Liver (tissue), 9 donors: ENCODE measurements around the gene NSMCE4A. TPM values are rescaled to one million over a fixed set of nuclear protein-coding genes. Genes with fewer than 3 reads are reported as not detected.
A peak's percentile ranks its signal among the peaks of the same experiment; 100 is the strongest.

Source experiments
- DNase-seq: peaks from one replicate; pipeline ENCODE4 v3.0.0-alpha.2; 2017; ENCODE audit warnings: low spot score
- H3K27ac ChIP-seq, 2 donors: one replicate each; pipeline ENCODE4 v1.7.0; 2013; ENCODE audit warnings: inconsistent platforms in 2 of 2, low read length in 2 of 2, control low read depth in 1 of 2, low read depth in 1 of 2, mild to moderate bottlenecking in 1 of 2
- H3K27me3 ChIP-seq, 4 donors: one replicate each; pipeline versions ENCODE4 v1.6.1 to v1.7.0; 2013; ENCODE audit warnings: low read length in 3 of 4, inconsistent platforms in 1 of 4, mild to moderate bottlenecking in 1 of 4, moderate library complexity in 1 of 4; ENCODE audit not compliant: control insufficient read depth in 4 of 4, insufficient read depth in 4 of 4
- H3K36me3 ChIP-seq, 4 donors: one replicate each; pipeline versions ENCODE4 v1.6.1 to v1.7.0; 2013; ENCODE audit warnings: low read length in 3 of 4, mild to moderate bottlenecking in 3 of 4, low read depth in 1 of 4, moderate library complexity in 1 of 4; ENCODE audit not compliant: control insufficient read depth in 4 of 4, insufficient read depth in 3 of 4
- H3K4me1 ChIP-seq, 4 donors: one replicate each; pipeline versions ENCODE4 v1.6.1 to v1.7.0; 2013; ENCODE audit warnings: low read length in 3 of 4, mild to moderate bottlenecking in 3 of 4, moderate library complexity in 1 of 4; ENCODE audit not compliant: control insufficient read depth in 4 of 4, insufficient read depth in 4 of 4
- H3K4me3 ChIP-seq, 3 donors: one replicate each; pipeline versions ENCODE4 v1.6.1 to v1.7.0; 2013; ENCODE audit warnings: low read length in 3 of 3, control low read depth in 1 of 3, low read depth in 1 of 3, mild to moderate bottlenecking in 1 of 3
- H3K9ac ChIP-seq, 2 donors: one replicate each; pipeline ENCODE4 v1.7.0; 2013; ENCODE audit warnings: low read length in 2 of 2, mild to moderate bottlenecking in 2 of 2, moderate library complexity in 2 of 2, control low read depth in 1 of 2, low read depth in 1 of 2
- H3K9me3 ChIP-seq, 4 donors: one replicate each; pipeline versions ENCODE4 v1.6.1 to v1.7.0; 2013; ENCODE audit warnings: low read length in 3 of 4; ENCODE audit not compliant: control insufficient read depth in 4 of 4
- ATF3 ChIP-seq: IDR thresholded peaks from 2 replicates; pipeline ENCODE4 v1.6.1; 2016; ENCODE audit warnings: antibody characterized with exemption
- CTCF ChIP-seq: fragments of 150-350 bp; IDR thresholded peaks from 2 replicates; pipeline ENCODE4 v1.5.1; 2017; ENCODE audit warnings: improper control_type of control experiment, low read depth, low read length; ENCODE audit not compliant: missing input control
- EGR1 ChIP-seq, 2 donors: IDR thresholded peaks; 2 replicates each; pipeline ENCODE4 v1.6.1; 2016 to 2018; ENCODE audit warnings: antibody characterized with exemption in 2 of 2, low read depth in 2 of 2
- FOXA1 ChIP-seq: IDR thresholded peaks from 2 replicates; pipeline ENCODE4 v1.6.1; 2016; ENCODE audit warnings: antibody characterized with exemption
- FOXA2 ChIP-seq: IDR thresholded peaks from 2 replicates; pipeline ENCODE4 v1.6.1; 2016; ENCODE audit warnings: antibody characterized with exemption
- GABPA ChIP-seq, 2 donors: IDR thresholded peaks in 1 of 2; conservative IDR thresholded peaks in 1 of 2; 2 replicates each; pipeline ENCODE4 v1.6.1; 2016; ENCODE audit warnings: antibody characterized with exemption in 2 of 2, mild to moderate bottlenecking in 1 of 2, moderate library complexity in 1 of 2
- HNF4A ChIP-seq, 2 donors: conservative IDR thresholded peaks; 2 replicates each; pipeline ENCODE4 v1.6.1; 2016; ENCODE audit warnings: antibody characterized with exemption in 2 of 2, mild to moderate bottlenecking in 2 of 2
- HNF4G ChIP-seq: IDR thresholded peaks from 2 replicates; pipeline ENCODE4 v1.6.1; 2016; ENCODE audit warnings: antibody characterized with exemption
- JUND ChIP-seq, 2 donors: IDR thresholded peaks; 2 replicates each; pipeline ENCODE4 v1.6.1; 2016; ENCODE audit warnings: antibody characterized with exemption in 2 of 2
- MAX ChIP-seq: IDR thresholded peaks from 2 replicates; pipeline ENCODE4 v1.6.1; 2016; ENCODE audit warnings: antibody characterized with exemption
- NR2F2 ChIP-seq: IDR thresholded peaks from 2 replicates; pipeline ENCODE4 v1.6.1; 2016; ENCODE audit warnings: antibody characterized with exemption
- RAD21 ChIP-seq, 2 donors: IDR thresholded peaks; 2 replicates each; pipeline ENCODE4 v1.6.1; 2016; ENCODE audit warnings: antibody characterized with exemption in 2 of 2, mild to moderate bottlenecking in 2 of 2
- REST ChIP-seq: IDR thresholded peaks from 2 replicates; pipeline ENCODE4 v1.6.1; 2016; ENCODE audit warnings: antibody characterized with exemption, mild to moderate bottlenecking
- RXRA ChIP-seq, 2 donors: IDR thresholded peaks; 2 replicates each; pipeline ENCODE4 v1.6.1; 2017 to 2018; ENCODE audit warnings: antibody characterized with exemption in 2 of 2, mild to moderate bottlenecking in 1 of 2
- SP1 ChIP-seq: IDR thresholded peaks from 2 replicates; pipeline ENCODE4 v1.6.1; 2018; ENCODE audit warnings: antibody characterized with exemption, mild to moderate bottlenecking
- TAF1 ChIP-seq: conservative IDR thresholded peaks from 2 replicates; pipeline ENCODE4 v1.6.1; 2016; ENCODE audit warnings: antibody characterized with exemption, mild to moderate bottlenecking
- YY1 ChIP-seq: IDR thresholded peaks from 2 replicates; pipeline ENCODE4 v1.6.1; 2016; ENCODE audit warnings: antibody characterized with exemption, mild to moderate bottlenecking
- ZBTB33 ChIP-seq: IDR thresholded peaks from 2 replicates; pipeline ENCODE4 v1.6.1; 2016; ENCODE audit warnings: antibody characterized with exemption
- WGBS: extraction: QIAGEN DNeasy Blood & Tissue Kit; methylation state at CpG from one replicate; pipeline ENCODE4 v1.1.7; 2013; 5-methylcytosine and 5-hydroxymethylcytosine counted together
- polyA plus RNA-seq, 2 donors: library from polyadenylated mRNA; stranded (reverse) in 1 of 2; unstranded in 1 of 2; fragments of 200-250 nt in 1 of 2; fragments of >200 nt in 1 of 2; fragmentation: Nextera tagmentation in 1 of 2; extraction: Ambion mirVana in 1 of 2; gene quantifications; one replicate each; pipeline versions ENCODE4 v1.2.1 to v1.2.3, GENCODE V29; 2013 to 2015
- total RNA-seq, 2 donors: library from RNA; depleted of rRNA; stranded (reverse); fragments of >200 nt; gene quantifications; one replicate each; pipeline ENCODE4 v1.2.3, GENCODE V29; 2014
- donor health status: healthy.
- donor health status: healthy.
- donor health status: healthy.
- donor health status: healthy.
- donor health status: healthy.

NSMCE4A gene
- total and polyA plus RNA-seq, 4 donors, result 16.8 to 46.5 (median 30.8) TPM

- no peak for DNase-seq
- H3K36me3 ChIP-seq, result no peaks in the 10 kb centered on the region
- H3K4me1 ChIP-seq, result peaks cover 0 to 2% (median 0%) of the 10 kb centered on the region in 4 donors
- H3K27ac ChIP-seq, result no peak overlapping the region
- H3K9ac ChIP-seq, result no peak overlapping the region
- H3K4me3 ChIP-seq, result peak overlapping the region in 1 of 3 donors; percentile 18
- no peaks in the 10 kb centered on the region for H3K27me3 ChIP-seq
- TF ChIP-seq HNF4G, result no peak
- TF ChIP-seq RXRA (IDR thresholded peaks at IDR 0.05), result no peak
- TF ChIP-seq SP1, result no peak
- TF ChIP-seq REST, result no peak
- no peak for TF ChIP-seq JUND (IDR thresholded peaks at IDR 0.05)
- TF ChIP-seq ZBTB33, result no peak
- TF ChIP-seq GABPA (IDR thresholded peaks at IDR 0.05 in 1 of 2, conservative IDR thresholded peaks at IDR 0.05 in 1 of 2), result no peak
- TF ChIP-seq YY1, result no peak
- no peak for TF ChIP-seq TAF1
- no peak for TF ChIP-seq FOXA1
- no peak for TF ChIP-seq CTCF
- TF ChIP-seq NR2F2, result no peak
- TF ChIP-seq MAX, result no peak
- WGBS, result 87% methylated on average over 2 of the region's 2 CpGs
- peaks cover 0 to 6% (median 3%) of the 10 kb centered on the region in 4 donors for H3K9me3 ChIP-seq
These were observed 9.4 kb upstream of the NSMCE4A start for GRCh38 chr10:121984463-121984862.

- Histone ChIP-seq H3K27ac (no peak overlapping the region), H3K27me3 (no peaks in the 10 kb centered on the region), H3K4me3 (no peak overlapping the region), H3K4me1 (peaks cover 0 to 2% (median 0%) of the 10 kb centered on the region in 4 donors), H3K9me3 (peaks cover 0 to 6% (median 3%) of the 10 kb centered on the region in 4 donors), H3K36me3 (no peaks in the 10 kb centered on the region), H3K9ac (no peak overlapping the region)
- DNase-seq, result no peak
- 80% methylated on average over 5 of the region's 5 CpGs for WGBS
- TF ChIP-seq SP1 (no peak), ATF3 (no peak), EGR1 (IDR thresholded peaks at IDR 0.05; ENCODE audit: low read depth in 2 of 2) (no peak), CTCF (no peak), FOXA1 (no peak), RXRA (IDR thresholded peaks at IDR 0.05) (no peak), MAX (no peak), HNF4A (conservative IDR thresholded peaks at IDR 0.05) (peak; percentile 69 to 88), YY1 (no peak), FOXA2 (no peak), RAD21 (IDR thresholded peaks at IDR 0.05) (peak in 1 of 2 donors; percentile 8), ZBTB33 (no peak), HNF4G (peak; percentile 47), NR2F2 (no peak)
These were observed 8.8 kb upstream of the NSMCE4A start for GRCh38 chr10:121983852-121984251.
